Stimulated activated CD4-positive, alpha-beta T cell treated with anti-CD3 and anti-CD28 coated beads, Interleukin-2, amount 100 ng/mL, for 4 hours (primary cell): ENCODE measurements around the gene CLPTM1L.
"Not testable (repeated sequence)": the region's sequence is repeated elsewhere in the genome, so short reads cannot be mapped to it uniquely, and the experiment has no call there.

Experiments used
- DNase-seq: peaks from one replicate; pipeline ENCODE4 v3.0.0-alpha.2; 2020; ENCODE audit warnings: low read depth

CLPTM1L gene

GRCh38 chr5:1276930-1277329, 68.0 kb downstream of the CLPTM1L start:
- no peak for DNase-seq

DNA sequence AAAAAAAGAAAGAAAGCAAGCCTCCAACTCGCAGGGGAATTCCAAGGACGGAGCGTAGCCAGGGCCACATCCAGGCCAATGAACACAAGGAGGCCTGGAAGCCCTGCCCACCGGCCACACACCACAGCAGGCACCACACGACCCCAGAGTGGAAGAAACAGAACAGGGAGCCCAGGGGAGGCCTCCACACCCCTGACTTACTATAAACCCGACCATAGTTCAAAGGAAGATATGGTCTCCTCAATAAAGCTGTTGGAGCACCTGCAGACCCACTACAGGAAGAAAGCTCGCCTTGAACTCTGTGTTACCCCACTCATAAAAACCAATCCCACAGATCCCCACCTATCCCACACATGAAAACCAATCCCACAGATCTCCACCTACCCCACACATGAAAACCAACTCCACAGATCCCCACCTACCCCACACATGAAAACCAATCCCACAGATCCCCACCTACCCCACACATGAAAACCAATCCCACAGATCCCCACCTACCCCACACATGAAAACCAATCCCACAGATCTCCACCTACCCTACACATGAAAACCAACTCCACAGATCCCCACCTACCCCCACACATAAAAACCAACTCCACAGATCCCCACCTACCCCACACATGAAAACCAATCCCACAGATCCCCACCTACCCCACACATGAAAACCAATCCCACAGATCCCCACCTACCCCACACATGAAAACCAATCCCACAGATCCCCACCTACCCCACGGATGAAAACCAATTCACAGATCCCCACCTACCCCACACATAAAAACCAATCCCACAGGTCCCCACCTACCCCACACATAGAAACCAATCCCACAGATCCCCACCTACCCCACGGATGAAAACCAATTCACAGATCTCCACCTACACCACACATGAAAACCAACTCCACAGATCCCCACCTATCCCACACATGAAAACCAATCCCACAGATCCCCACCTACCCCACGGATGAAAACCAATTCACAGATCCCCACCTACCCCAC, 69.2 kb downstream of the CLPTM1L start:
- DNase-seq: not testable (repeated sequence)

GRCh38 chr5:1274471-1274870, 70.4 kb downstream of the CLPTM1L start:
- no peak for DNase-seq

DNA sequence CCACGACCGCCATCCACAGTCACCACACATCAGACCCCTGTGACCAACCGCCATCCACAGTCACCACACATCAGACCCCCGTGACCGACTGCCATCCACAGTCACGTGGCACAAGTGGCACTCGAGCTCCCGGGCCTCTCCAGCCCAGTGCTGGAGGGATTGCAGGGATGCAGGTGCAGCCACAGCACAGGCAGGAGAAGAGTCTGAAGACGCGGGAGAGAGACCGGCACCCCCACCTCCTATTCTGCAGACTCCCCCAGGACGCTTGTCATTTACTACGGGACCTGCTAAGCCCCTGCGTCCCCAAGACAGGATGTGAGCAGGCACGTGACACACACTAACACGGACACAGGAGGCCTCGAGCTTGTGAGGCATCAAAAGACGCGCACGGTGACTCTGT, 71.2 kb downstream of the CLPTM1L start:
- no peak for DNase-seq

GRCh38 chr5:1272201-1272600, 72.7 kb downstream of the CLPTM1L start:
- DNase-seq: no peak

DNA sequence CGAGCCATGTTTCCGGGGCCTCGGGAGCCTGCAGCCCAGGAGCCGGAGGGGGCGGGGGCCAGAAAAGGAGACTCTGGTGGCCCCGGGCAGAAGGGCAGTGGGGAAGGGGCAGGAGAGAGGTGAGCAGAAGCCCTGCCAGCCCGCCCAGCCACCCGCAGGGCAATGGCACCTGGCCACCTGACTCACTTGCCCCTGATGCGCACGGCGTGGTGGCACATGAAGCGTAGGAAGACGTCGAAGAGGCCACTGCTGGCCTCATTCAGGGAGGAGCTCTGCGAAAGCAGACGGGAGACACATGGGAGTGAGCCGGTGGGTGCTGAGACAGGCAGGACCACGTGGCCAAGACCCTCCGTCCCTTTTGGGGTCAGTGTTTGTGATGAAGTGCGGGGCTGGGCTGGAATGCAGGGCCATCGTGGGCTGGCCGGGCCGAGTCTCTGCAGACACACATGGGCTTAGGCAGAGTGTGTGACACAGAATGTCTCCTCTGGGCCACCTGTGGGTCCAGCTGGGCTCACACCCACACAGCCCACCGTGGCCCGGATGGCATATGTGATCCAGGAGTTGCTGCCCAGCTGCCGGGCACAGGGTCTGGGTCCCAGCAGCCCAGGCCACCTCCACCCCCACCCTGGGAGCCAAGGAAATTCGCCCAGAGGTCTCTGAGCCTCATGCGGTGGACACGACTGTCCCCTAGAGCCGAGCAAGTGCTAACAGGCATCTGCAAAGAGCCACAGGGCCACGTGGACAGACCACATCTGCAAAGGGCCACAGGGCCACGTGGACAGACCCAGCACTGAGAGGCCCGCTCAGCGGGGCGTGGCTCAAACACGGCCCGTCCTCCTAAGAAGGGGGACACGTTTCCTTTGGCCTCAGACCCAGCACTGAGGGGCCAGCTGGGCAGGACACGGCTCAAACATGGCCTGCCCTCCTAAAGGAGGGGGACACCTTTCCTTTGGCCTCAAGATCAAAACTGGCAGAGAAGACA, 73.7 kb downstream of the CLPTM1L start:
- DNase-seq: no peak

DNA sequence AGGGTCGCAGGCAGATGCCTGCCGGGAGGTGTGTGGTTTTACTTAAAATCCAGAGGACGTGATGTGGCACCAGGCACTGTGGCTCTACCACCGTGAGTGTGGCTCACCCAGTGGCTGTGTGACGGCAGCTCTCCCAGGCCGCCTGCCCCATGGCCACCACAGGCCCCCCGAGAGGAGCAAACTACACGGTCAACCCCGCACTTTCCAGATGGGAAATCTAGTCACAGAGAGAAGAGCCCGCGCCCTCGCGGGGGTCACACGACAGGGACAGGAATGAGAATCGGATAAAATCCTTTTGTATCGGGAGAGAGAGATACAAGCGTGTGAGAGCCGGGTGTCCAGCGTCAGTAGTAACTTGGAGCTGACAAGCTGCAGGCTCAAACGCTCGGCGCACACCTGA, 74.5 kb downstream of the CLPTM1L start:
- DNase-seq: no peak

- DNase-seq: no peak
These were observed 76.2 kb downstream of the CLPTM1L start for GRCh38 chr5:1268666-1269065.

GRCh38 chr5:1268056-1268455, 76.8 kb downstream of the CLPTM1L start:
- DNase-seq: no peak
